Measurements from ENCODE around the gene CLDN7.

The CLDN7 gene

DNA sequence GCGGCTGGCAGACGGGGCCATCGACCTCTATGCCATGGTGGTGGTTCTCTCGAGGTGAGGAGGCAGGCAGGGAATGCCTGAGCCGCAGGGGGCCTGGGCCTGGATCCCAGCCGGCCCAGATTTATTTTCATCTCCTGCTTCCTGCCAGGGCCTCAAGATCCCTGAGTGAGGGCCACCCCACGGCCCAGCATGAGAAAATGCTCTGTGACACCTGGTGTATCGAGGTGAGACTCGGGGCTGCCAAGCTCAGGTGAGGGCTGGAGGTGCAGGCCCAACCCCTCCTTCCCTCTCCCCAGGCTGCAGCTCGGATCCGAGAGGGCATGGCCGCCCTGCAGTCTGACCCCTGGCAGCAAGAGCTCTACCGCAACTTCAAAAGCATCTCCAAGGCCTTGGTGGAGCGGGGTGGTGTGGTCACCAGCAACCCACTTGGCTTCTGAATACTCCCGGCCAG, 37.6 kb downstream of the CLDN7 start:
- Histone ChIP-seq H3K36me3 (ENCODE audit: low read depth) (peaks cover 76% of the 10 kb centered on the region), H3K27ac (ENCODE audit: poor library complexity, severe bottlenecking) (no peak overlapping the region), H3K4me1 (ENCODE audit: insufficient read depth, poor library complexity, severe bottlenecking) (peaks cover 9% of the 10 kb centered on the region), H3K4me3 (ENCODE audit: severe bottlenecking) (no peak overlapping the region), H3K9me3 (ENCODE audit: severe bottlenecking) (no peaks in the 10 kb centered on the region), H3K27me3 (ENCODE audit: insufficient read depth, poor library complexity, severe bottlenecking) (no peaks in the 10 kb centered on the region)
- ATAC-seq (ENCODE audit: low read depth) (no peak), DNase-seq (ENCODE audit: low spot score) (no peak)
- TF ChIP-seq, protein P1, sequence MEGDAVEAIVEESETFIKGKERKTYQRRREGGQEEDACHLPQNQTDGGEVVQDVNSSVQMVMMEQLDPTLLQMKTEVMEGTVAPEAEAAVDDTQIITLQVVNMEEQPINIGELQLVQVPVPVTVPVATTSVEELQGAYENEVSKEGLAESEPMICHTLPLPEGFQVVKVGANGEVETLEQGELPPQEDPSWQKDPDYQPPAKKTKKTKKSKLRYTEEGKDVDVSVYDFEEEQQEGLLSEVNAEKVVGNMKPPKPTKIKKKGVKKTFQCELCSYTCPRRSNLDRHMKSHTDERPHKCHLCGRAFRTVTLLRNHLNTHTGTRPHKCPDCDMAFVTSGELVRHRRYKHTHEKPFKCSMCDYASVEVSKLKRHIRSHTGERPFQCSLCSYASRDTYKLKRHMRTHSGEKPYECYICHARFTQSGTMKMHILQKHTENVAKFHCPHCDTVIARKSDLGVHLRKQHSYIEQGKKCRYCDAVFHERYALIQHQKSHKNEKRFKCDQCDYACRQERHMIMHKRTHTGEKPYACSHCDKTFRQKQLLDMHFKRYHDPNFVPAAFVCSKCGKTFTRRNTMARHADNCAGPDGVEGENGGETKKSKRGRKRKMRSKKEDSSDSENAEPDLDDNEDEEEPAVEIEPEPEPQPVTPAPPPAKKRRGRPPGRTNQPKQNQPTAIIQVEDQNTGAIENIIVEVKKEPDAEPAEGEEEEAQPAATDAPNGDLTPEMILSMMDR (IDR thresholded peaks at IDR 0.05; ENCODE audit: poor library complexity, severe bottlenecking) = no peak

- Histone ChIP-seq H3K4me3 (ENCODE audit: severe bottlenecking) (no peak overlapping the region), H3K4me1 (ENCODE audit: insufficient read depth, poor library complexity, severe bottlenecking) (peaks cover 9% of the 10 kb centered on the region), H3K36me3 (ENCODE audit: low read depth) (peaks cover 71% of the 10 kb centered on the region), H3K27ac (ENCODE audit: poor library complexity, severe bottlenecking) (no peak overlapping the region), H3K9me3 (ENCODE audit: severe bottlenecking) (no peaks in the 10 kb centered on the region), H3K27me3 (ENCODE audit: insufficient read depth, poor library complexity, severe bottlenecking) (no peaks in the 10 kb centered on the region)
- no peak for ATAC-seq (ENCODE audit: low read depth)
- DNase-seq (ENCODE audit: low spot score) = no peak
- TF ChIP-seq, protein P1 (IDR thresholded peaks at IDR 0.05; ENCODE audit: poor library complexity, severe bottlenecking) = no peak
Observed at GRCh38 chr17:7224110-7224509, 38.2 kb downstream of the CLDN7 start.

DNA sequence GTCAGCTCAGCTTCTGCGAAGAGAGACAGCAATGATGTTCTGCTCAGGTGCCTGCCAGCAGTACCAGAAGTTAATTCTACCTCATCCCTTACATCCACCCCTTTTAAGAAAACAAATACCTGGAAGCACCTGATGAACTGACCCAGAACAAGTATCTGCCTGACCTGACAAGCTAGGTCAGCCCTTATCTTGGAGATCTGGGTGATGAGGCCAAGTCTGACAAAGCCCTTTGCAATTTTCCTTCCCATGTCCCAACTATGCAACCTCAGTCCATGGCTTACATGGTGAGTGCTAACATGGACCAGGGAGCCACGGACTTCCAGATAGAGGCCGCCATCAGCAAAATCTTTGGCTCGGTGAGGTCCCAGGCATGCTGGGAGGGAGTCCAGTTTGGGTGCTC, 38.9 kb downstream of the CLDN7 start:
- H3K36me3 ChIP-seq (ENCODE audit: low read depth) = peaks cover 63% of the 10 kb centered on the region
- TF ChIP-seq, protein P1 (IDR thresholded peaks at IDR 0.05; ENCODE audit: poor library complexity, severe bottlenecking) = no peak
- H3K9me3 ChIP-seq (ENCODE audit: severe bottlenecking) = no peaks in the 10 kb centered on the region
- H3K27ac ChIP-seq (ENCODE audit: poor library complexity, severe bottlenecking) = no peak overlapping the region
- H3K4me3 ChIP-seq (ENCODE audit: severe bottlenecking) = no peak overlapping the region
- H3K4me1 ChIP-seq (ENCODE audit: insufficient read depth, poor library complexity, severe bottlenecking) = peaks cover 8% of the 10 kb centered on the region
- no peaks in the 10 kb centered on the region for H3K27me3 ChIP-seq (ENCODE audit: insufficient read depth, poor library complexity, severe bottlenecking)
- DNase-seq (ENCODE audit: low spot score) = no peak
- ATAC-seq (ENCODE audit: low read depth) = no peak

GRCh38 chr17:7222972-7223292, 39.3 kb downstream of the CLDN7 start:
- Histone ChIP-seq H3K27me3 (ENCODE audit: insufficient read depth, poor library complexity, severe bottlenecking) (no peaks in the 10 kb centered on the region), H3K4me1 (ENCODE audit: insufficient read depth, poor library complexity, severe bottlenecking) (peaks cover 5% of the 10 kb centered on the region), H3K36me3 (ENCODE audit: low read depth) (peaks cover 59% of the 10 kb centered on the region), H3K4me3 (ENCODE audit: severe bottlenecking) (no peak overlapping the region), H3K9me3 (ENCODE audit: severe bottlenecking) (no peaks in the 10 kb centered on the region), H3K27ac (ENCODE audit: poor library complexity, severe bottlenecking) (no peak overlapping the region)
- TF ChIP-seq, protein P1 (IDR thresholded peaks at IDR 0.05; ENCODE audit: poor library complexity, severe bottlenecking) = no peak
- ATAC-seq (ENCODE audit: low read depth) (no peak), DNase-seq (ENCODE audit: low spot score) (no peak)

DNA sequence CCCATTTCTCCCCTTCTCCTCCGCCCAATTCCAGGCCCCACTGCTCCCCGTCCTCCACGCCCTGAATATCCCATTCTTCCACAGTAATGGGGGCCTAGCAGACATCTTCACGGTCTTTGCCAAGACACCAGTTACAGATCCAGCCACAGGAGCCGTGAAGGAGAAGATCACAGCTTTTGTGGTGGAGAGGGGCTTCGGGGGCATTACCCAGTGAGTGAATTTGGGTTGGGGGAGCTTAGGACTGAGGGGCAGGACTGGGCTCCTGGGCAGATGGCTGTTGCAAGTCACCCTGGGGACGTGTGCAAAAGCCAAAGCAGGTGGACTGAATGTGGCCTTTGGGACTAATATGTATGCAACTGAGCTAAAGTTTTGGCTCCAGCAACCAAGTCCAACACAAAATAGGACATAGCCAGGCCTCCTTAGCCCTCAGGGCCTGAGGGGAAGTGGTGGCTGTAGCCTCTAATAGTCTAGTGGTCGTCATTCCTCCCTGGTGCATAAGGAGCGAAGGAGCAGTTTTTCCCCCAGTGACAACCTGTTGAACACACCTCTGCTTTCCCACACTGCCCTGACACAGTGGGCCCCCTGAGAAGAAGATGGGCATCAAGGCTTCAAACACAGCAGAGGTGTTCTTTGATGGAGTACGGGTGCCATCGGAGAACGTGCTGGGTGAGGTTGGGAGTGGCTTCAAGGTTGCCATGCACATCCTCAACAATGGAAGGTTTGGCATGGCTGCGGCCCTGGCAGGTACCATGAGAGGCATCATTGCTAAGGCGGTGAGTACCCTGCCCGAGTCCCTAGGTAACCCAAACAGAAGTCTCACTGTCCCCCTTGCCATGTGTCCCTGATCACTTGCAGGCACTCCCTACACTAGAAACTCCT, 39.9 kb downstream of the CLDN7 start:
- peaks cover 5% of the 10 kb centered on the region for H3K4me1 ChIP-seq (ENCODE audit: insufficient read depth, poor library complexity, severe bottlenecking)
- no peak for DNase-seq (ENCODE audit: low spot score)
- no peak for ATAC-seq (ENCODE audit: low read depth)
- no peak overlapping the region for H3K27ac ChIP-seq (ENCODE audit: poor library complexity, severe bottlenecking)
- no peak overlapping the region for H3K4me3 ChIP-seq (ENCODE audit: severe bottlenecking)
- TF ChIP-seq, protein P1 (IDR thresholded peaks at IDR 0.05; ENCODE audit: poor library complexity, severe bottlenecking) = no peak
- peaks cover 53% of the 10 kb centered on the region for H3K36me3 ChIP-seq (ENCODE audit: low read depth)
- no peaks in the 10 kb centered on the region for H3K27me3 ChIP-seq (ENCODE audit: insufficient read depth, poor library complexity, severe bottlenecking)
- no peaks in the 10 kb centered on the region for H3K9me3 ChIP-seq (ENCODE audit: severe bottlenecking)
